PC-3 (cell line): ENCODE data around the gene C16orf74. TPM values are rescaled to one million over a fixed set of nuclear protein-coding genes. Genes with fewer than 3 reads are reported as not detected.

Experiments
- ATAC-seq: fragments of 200-7000 bp; cut with Tn5 transposase; 2 replicates; pipeline ENCODE4 v1.9.1; 2020; ENCODE audit warnings: mild to moderate bottlenecking, moderate library complexity
- BruUV-seq: library from RNA; stranded (reverse); fragments of 400-500 nt; replicated peaks from 2 replicates; lab custom pipeline; 2021; lab: Mats Ljungman, UMichigan
- CTCF ChIA-PET: fragments of 300-600 bp; sonication (Branson Sonifier 250); formaldehyde crosslinking; loops from one replicate; lab custom pipeline; 2022; ENCODE audit warnings: antibody characterized with exemption; lab: Charles Lee
- POLR2A ChIA-PET: fragments of 300-600 bp; sonication (Branson Sonifier 250); formaldehyde crosslinking; loops from one replicate; lab custom pipeline; 2022; ENCODE audit warnings: antibody characterized with exemption; ENCODE audit not compliant: unreplicated experiment; lab: Charles Lee
- DNase-seq: peaks from one replicate; pipeline ENCODE4 v3.0.0-alpha.2; 2015
- H2AFZ ChIP-seq: fragments of 300-600 bp; sonication (generic); 2 replicates; pipeline ENCODE4 v1.6.0; 2016; ENCODE audit warnings: antibody characterized with exemption, low read length
- H3F3A ChIP-seq: fragments of 300-600 bp; sonication (generic); one replicate; pipeline ENCODE4 v1.6.0; 2017; ENCODE audit warnings: antibody characterized with exemption, low read length, control low read depth, mild to moderate bottlenecking; ENCODE audit not compliant: unreplicated experiment
- H3K27ac ChIP-seq: fragments of 300-600 bp; sonication (generic); 2 replicates; pipeline ENCODE4 v1.5.1; 2016; ENCODE audit warnings: mild to moderate bottlenecking, low read length
- H3K27me3 ChIP-seq: fragments of 300-600 bp; sonication (generic); 2 replicates; pipeline ENCODE4 v1.6.1; 2016; ENCODE audit warnings: low read length, mixed read lengths
- H3K36me3 ChIP-seq: fragments of 300-600 bp; sonication (generic); 2 replicates; pipeline ENCODE4 v1.6.1; 2016; ENCODE audit warnings: low read depth, mixed run types, low read length, mixed read lengths
- H3K4me1 ChIP-seq: fragments of 300-600 bp; sonication (generic); 2 replicates; pipeline ENCODE4 v1.5.1; 2016; ENCODE audit warnings: low read length; ENCODE audit not compliant: insufficient read depth
- H3K4me2 ChIP-seq: fragments of 300-600 bp; sonication (generic); 2 replicates; pipeline ENCODE4 v1.6.0; 2016; ENCODE audit warnings: low read length
- H3K4me3 ChIP-seq: fragments of 300-600 bp; sonication (generic); 2 replicates; pipeline ENCODE4 v1.5.1; 2016; ENCODE audit warnings: mild to moderate bottlenecking, low read length, mixed read lengths
- H3K79me2 ChIP-seq: fragments of 300-600 bp; sonication (generic); 2 replicates; pipeline ENCODE4 v1.6.1; 2017; ENCODE audit warnings: low read length, mixed read lengths
- H3K9ac ChIP-seq: fragments of 300-600 bp; sonication (generic); 2 replicates; pipeline ENCODE4 v1.6.0; 2016; ENCODE audit warnings: mild to moderate bottlenecking, low read length
- H3K9me2 ChIP-seq: fragments of 300-600 bp; sonication (generic); replicated peaks from 2 replicates; pipeline ENCODE4 v1.6.1; 2016; ENCODE audit warnings: mixed run types, low read length, mixed read lengths
- H3K9me3 ChIP-seq: fragments of 300-600 bp; sonication (generic); 2 replicates; pipeline ENCODE4 v1.6.1; 2016; ENCODE audit warnings: low read length, mixed read lengths
- H4K20me1 ChIP-seq: fragments of 300-600 bp; sonication (generic); 2 replicates; pipeline ENCODE4 v1.6.1; 2016; ENCODE audit warnings: low read length, mixed read lengths
- CTCF ChIP-seq: fragments of 300-600 bp; sonication (generic); conservative IDR thresholded peaks from 2 replicates; pipeline ENCODE4 v1.5.1; 2017; ENCODE audit warnings: antibody characterized with exemption, low read depth, mild to moderate bottlenecking, low read length
- EZH2 ChIP-seq: fragments of 300-600 bp; sonication (generic); IDR thresholded peaks from one replicate; pipeline ENCODE4 v1.6.1; 2017; ENCODE audit warnings: antibody characterized with exemption, mild to moderate bottlenecking, low read length; ENCODE audit not compliant: unreplicated experiment
- EZH2phosphoT487 ChIP-seq: fragments of 300-600 bp; sonication (generic); IDR thresholded peaks from 2 replicates; pipeline ENCODE4 v1.6.1; 2018; ENCODE audit warnings: mild to moderate bottlenecking, antibody characterized with exemption, low read length, borderline replicate concordance
- intact Hi-C: fragments of 100-400 bp; cut with micrococcal nuclease; formaldehyde crosslinking; loops from 2 replicates; pipeline ENCODE4 v1.9.0; 2023
- total RNA-seq: library from RNA; depleted of rRNA; stranded (reverse); fragments of >200 nt; gene quantifications from 2 replicates; pipeline ENCODE4 v1.2.3, GENCODE V29; 2014

The C16orf74 gene
- total RNA-seq, 1 experiment from 2014 or later = 71.0 TPM

- no peak overlapping the region for H3K27ac ChIP-seq
- H3K9ac ChIP-seq = no peak overlapping the region
- POLR2A ChIA-PET = no interaction called here
- H3K9me3 ChIP-seq = no peaks in the 10 kb centered on the region
- DNase-seq (no peak), ATAC-seq (no peak)
- TF ChIP-seq EZH2phosphoT487 = no peak
- no peak for TF ChIP-seq CTCF
- no peak for TF ChIP-seq EZH2
- no peaks in the 10 kb centered on the region for H3K4me1 ChIP-seq
- H3K9me2 ChIP-seq = no peaks in the 10 kb centered on the region
- no peak overlapping the region for H2AFZ ChIP-seq
- H3K79me2 ChIP-seq = no peaks in the 10 kb centered on the region
- H3F3A ChIP-seq = no peaks in the 10 kb centered on the region
- no peaks in the 10 kb centered on the region for H4K20me1 ChIP-seq
- H3K36me3 ChIP-seq = peaks cover 14% of the 10 kb centered on the region
- intact Hi-C loops = no loop called here
- no TSS peak for BruUV-seq
- H3K4me3 ChIP-seq = no peak overlapping the region
- CTCF ChIA-PET = no interaction called here
- H3K27me3 ChIP-seq = no peaks in the 10 kb centered on the region
- no peak overlapping the region for H3K4me2 ChIP-seq
Measured at GRCh38 chr16:85662976-85663830, 87.7 kb downstream of the C16orf74 start.

- TF ChIP-seq CTCF (no peak), EZH2phosphoT487 (no peak), EZH2 (no peak)
- no peaks in the 10 kb centered on the region for H3F3A ChIP-seq
- H3K79me2 ChIP-seq = no peaks in the 10 kb centered on the region
- H3K27ac ChIP-seq = no peak overlapping the region
- no peaks in the 10 kb centered on the region for H3K27me3 ChIP-seq
- H3K4me1 ChIP-seq = no peaks in the 10 kb centered on the region
- H3K9ac ChIP-seq = no peak overlapping the region
- H3K4me2 ChIP-seq = no peak overlapping the region
- ATAC-seq = no peak
- H4K20me1 ChIP-seq = no peaks in the 10 kb centered on the region
- H3K9me3 ChIP-seq = no peaks in the 10 kb centered on the region
- peaks cover 14% of the 10 kb centered on the region for H3K36me3 ChIP-seq
- no TSS peak for BruUV-seq
- ChIA-PET POLR2A (no interaction called here), CTCF (no interaction called here)
- no peak overlapping the region for H3K4me3 ChIP-seq
- DNase-seq = no peak
- H3K9me2 ChIP-seq = no peaks in the 10 kb centered on the region
- intact Hi-C loops = no loop called here
- no peak overlapping the region for H2AFZ ChIP-seq
Measured at GRCh38 chr16:85662482-85662812, 88.4 kb downstream of the C16orf74 start.
